ENCODE measurements around the gene SPACA4.

DNA sequence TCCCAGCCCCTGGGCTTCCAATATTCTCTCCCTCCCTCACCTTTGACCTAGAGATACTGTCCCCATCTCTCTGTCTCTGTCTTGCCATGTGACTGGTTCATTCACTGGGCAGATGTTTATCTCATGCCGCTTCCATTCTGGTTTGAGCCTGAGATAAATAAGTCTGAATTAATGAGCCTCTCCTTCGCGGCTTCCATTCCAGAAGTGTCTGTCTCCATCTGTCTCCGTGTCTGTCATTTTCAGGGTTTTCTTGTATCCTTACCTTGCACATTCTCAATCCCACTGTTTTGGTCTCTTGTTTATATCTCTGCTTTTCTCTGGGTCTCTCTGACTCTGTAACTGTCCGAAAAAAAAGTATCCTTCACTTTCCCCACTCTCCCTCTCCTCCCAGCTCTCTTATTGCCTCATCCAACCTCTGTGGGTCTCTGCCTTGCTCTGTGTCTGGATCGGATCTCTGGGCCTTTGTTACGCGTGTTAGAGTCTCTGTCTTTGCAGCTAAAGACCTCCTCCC, 17.1 kb downstream of the SPACA4 start:
- TF ChIP-seq, protein P1, sequence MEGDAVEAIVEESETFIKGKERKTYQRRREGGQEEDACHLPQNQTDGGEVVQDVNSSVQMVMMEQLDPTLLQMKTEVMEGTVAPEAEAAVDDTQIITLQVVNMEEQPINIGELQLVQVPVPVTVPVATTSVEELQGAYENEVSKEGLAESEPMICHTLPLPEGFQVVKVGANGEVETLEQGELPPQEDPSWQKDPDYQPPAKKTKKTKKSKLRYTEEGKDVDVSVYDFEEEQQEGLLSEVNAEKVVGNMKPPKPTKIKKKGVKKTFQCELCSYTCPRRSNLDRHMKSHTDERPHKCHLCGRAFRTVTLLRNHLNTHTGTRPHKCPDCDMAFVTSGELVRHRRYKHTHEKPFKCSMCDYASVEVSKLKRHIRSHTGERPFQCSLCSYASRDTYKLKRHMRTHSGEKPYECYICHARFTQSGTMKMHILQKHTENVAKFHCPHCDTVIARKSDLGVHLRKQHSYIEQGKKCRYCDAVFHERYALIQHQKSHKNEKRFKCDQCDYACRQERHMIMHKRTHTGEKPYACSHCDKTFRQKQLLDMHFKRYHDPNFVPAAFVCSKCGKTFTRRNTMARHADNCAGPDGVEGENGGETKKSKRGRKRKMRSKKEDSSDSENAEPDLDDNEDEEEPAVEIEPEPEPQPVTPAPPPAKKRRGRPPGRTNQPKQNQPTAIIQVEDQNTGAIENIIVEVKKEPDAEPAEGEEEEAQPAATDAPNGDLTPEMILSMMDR (IDR thresholded peaks at IDR 0.05): no peak
- TF ChIP-seq POLR2A (IDR thresholded peaks at IDR 0.05): no peak
